PC-9 (cell line): ENCODE results near the gene EXO1.

Experiments
- EZH2 ChIP-seq: fragments of 200-600 bp; sonication (generic); IDR thresholded peaks from 2 replicates; pipeline ENCODE4 v1.8.0; 2017; ENCODE audit warnings: antibody characterized with exemption, low read depth
- TF ChIP-seq, protein P1 (sequence below): fragments of 200-600 bp; sonication (generic); conservative IDR thresholded peaks from 2 replicates; pipeline ENCODE4 v1.6.1; 2017; ENCODE audit warnings: mixed run types, antibody characterized with exemption, mild to moderate bottlenecking, moderate library complexity

DNA sequence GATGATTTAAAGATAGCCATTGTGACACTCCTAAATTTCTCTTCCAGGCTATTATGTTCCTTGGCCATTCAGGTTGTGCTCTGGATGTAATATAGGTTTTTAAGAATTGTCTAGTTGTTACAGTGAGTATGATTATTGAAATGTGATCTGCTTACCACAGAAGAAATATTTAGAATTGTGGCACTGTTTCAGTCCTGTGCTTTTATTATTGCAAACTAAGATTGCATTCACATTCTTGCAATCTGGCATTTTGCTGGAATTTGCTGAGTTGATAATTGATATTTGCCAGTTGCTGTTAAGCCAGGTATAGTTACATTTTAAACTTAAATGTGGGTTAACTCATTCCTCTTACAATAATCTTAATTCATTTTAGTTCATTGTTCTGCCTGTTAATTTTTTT lies 22.3 kb downstream of the EXO1 start:
- TF ChIP-seq, protein P1, sequence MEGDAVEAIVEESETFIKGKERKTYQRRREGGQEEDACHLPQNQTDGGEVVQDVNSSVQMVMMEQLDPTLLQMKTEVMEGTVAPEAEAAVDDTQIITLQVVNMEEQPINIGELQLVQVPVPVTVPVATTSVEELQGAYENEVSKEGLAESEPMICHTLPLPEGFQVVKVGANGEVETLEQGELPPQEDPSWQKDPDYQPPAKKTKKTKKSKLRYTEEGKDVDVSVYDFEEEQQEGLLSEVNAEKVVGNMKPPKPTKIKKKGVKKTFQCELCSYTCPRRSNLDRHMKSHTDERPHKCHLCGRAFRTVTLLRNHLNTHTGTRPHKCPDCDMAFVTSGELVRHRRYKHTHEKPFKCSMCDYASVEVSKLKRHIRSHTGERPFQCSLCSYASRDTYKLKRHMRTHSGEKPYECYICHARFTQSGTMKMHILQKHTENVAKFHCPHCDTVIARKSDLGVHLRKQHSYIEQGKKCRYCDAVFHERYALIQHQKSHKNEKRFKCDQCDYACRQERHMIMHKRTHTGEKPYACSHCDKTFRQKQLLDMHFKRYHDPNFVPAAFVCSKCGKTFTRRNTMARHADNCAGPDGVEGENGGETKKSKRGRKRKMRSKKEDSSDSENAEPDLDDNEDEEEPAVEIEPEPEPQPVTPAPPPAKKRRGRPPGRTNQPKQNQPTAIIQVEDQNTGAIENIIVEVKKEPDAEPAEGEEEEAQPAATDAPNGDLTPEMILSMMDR, result no peak
- TF ChIP-seq EZH2, result no peak
